ENCODE data around the gene SLC26A3. TPM values are rescaled to one million over a fixed set of nuclear protein-coding genes. Genes with fewer than 3 reads are reported as not detected.
A peak's percentile ranks its signal among the peaks of the same experiment; 100 is the strongest.

The SLC26A3 gene
- total RNA-seq, 1 experiment from 2014 or later, result not detected

DNA sequence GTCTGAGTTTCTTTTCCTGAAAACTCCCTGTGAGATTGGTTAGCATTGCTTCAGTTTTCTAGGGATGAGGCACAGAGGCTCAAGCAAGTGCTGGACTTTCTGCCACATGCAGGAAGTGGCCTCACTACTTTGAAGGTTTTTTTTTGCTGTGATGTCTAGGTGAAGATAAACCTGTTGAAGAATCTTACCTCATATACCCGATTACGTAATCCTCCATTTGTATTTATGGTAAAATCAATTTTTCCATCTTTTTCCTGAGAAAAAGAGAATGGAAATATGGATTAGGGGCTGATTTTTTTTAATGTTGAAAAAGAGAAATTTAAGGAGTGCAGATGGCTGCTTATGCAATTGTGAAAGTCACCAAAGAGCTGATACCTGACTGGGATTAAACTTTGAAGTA, 35.6 kb downstream of the SLC26A3 start:
- Histone ChIP-seq H3K36me3 (no peaks in the 10 kb centered on the region), H3K27me3 (replicated peaks) (0 out of 2 replicates have a peak, but pooled peaks cover 3% of the 10 kb centered on the region), H3K9me3 (replicated peaks) (no peaks in the 10 kb centered on the region), H3K27ac (no peak overlapping the region), H3K4me1 (replicated peaks) (no peaks in the 10 kb centered on the region), H3K4me3 (no peak overlapping the region)
- no peak for DNase-seq (ENCODE audit: low read depth in 1 of 2, low spot score in 2 of 2)

DNA sequence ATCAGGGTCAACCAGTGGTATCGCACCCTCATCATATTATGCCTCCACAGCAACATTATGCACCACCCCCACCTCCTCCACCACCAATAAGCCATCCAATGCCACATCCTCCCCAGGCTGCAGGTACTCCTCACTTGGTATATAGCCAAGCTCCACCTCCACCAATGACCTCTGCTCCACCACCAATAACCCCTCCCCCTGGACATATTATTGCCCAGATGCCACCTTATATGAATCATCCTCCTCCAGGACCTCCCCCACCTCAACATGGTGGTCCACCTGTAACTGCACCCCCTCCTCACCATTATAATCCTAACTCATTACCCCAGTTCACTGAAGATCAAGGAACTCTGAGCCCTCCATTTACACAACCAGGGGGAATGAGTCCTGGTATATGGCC, 44.4 kb downstream of the SLC26A3 start:
- Histone ChIP-seq H3K27me3 (replicated peaks) (no peaks in the 10 kb centered on the region), H3K4me3 (no peak overlapping the region), H3K4me1 (replicated peaks) (no peaks in the 10 kb centered on the region), H3K9me3 (replicated peaks) (no peaks in the 10 kb centered on the region), H3K27ac (no peak overlapping the region), H3K36me3 (peaks cover 70% of the 10 kb centered on the region)
- no peak for DNase-seq (ENCODE audit: low read depth in 1 of 2, low spot score in 2 of 2)

DNA sequence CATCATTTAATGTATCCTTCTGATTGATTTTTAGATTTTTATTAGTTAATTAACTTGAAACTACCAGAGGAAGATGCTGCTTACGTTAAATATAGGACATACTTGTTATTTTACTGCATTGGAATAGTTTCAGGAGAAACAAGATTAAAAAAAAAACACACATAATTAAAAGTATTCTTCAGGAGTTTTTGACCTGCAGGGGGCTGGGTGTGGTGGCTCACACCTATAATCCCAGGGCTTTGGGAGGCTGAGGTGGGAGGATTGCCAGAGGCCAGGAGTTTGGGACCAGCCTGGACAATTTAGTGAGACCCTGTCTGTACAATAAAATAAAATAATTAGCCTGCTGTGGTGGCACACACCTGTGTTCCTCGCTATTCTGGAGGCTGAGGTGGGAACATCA, 48.4 kb downstream of the SLC26A3 start:
- H3K27me3 ChIP-seq (replicated peaks), result no peaks in the 10 kb centered on the region
- no peaks in the 10 kb centered on the region for H3K9me3 ChIP-seq (replicated peaks)
- no peak for DNase-seq (ENCODE audit: low read depth in 1 of 2, low spot score in 2 of 2)
- no peak overlapping the region for H3K27ac ChIP-seq
- H3K4me3 ChIP-seq, result no peak overlapping the region
- no peaks in the 10 kb centered on the region for H3K4me1 ChIP-seq (replicated peaks)
- H3K36me3 ChIP-seq, result peaks cover 92% of the 10 kb centered on the region

DNA sequence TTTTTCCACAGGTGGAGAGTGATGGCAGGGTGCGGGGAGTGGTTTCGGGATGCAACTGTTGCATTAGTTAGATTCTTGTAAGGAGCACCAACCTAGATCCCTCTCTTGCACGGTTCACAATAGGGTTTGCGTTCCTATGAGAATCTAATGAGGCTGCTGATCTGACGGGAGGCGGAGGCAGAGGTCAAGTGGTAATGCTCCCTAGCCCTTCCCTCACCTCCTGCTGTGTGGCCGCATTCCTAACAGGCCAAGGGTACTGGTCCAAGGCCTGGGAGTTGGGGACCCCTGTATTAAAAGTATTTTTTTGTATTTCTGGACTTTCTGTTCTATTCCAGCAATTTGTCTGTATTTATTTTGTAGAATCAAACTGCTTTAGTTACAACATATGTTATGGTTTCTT, 51.9 kb downstream of the SLC26A3 start:
- DNase-seq (ENCODE audit: low read depth in 1 of 2, low spot score in 2 of 2), result no peak
- peaks cover 28% of the 10 kb centered on the region for H3K4me1 ChIP-seq (replicated peaks)

DNA sequence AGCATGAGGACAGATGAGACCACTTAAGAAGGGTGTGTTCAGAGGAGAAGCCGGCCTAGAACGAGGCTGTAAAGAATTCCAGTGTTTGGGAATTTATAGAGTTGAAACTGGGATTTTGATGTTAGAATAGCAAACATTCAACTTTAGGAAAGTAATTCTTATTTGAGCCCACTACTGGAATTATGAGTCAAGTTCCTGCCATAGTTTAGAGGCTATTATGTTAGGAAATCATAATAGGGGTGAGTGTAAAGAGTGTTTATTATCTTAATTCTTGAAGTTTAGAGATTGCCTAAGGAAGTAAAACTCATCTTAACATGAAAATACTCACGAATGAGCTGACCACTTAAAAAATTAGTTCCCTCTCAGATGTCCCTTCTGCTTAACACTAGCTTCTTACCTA, 57.0 kb downstream of the SLC26A3 start:
- DNase-seq (ENCODE audit: low read depth in 1 of 2, low spot score in 2 of 2), result peak in 1 of 2 experiments; percentile 60

More for the DNA sequence above, 51.9 kb downstream of the SLC26A3 start:
- Histone ChIP-seq H3K27me3 (replicated peaks) (no peaks in the 10 kb centered on the region), H3K9me3 (replicated peaks) (no peaks in the 10 kb centered on the region), H3K4me3 (no peak overlapping the region), H3K27ac (no peak overlapping the region), H3K36me3 (peaks cover 75% of the 10 kb centered on the region)

DNA sequence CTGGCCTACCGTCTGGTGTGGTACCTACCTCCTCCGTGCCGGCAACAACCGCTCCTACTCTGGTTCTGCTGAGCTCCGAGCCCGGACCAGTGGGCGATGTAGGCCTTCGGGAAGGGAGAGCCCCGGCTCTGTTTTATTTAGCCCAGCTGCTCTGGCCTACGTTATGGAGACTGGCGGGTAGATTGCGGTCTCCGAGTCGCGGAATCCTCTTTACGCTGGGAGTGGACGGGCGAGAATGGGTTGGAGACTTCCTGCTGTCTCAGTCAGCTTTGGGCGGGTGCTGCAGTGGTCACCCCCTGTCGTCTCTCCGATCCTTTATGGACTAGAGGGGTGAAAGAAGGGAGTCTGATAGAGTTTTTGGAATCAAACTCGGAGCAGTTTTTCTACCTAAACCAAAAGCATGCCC, 58.7 kb downstream of the SLC26A3 start:
- Histone ChIP-seq H3K4me3 (peak overlapping the region; percentile 77), H3K27me3 (replicated peaks) (no peaks in the 10 kb centered on the region), H3K4me1 (replicated peaks) (peaks cover 47% of the 10 kb centered on the region), H3K36me3 (peaks cover 19% of the 10 kb centered on the region), H3K27ac (peak overlapping the region; percentile 94), H3K9me3 (replicated peaks) (no peaks in the 10 kb centered on the region)
- DNase-seq (ENCODE audit: low read depth in 1 of 2, low spot score in 2 of 2), result peak in 1 of 2 experiments; percentile 91

More for the DNA sequence above, 57.0 kb downstream of the SLC26A3 start:
- 0 out of 2 replicates have a peak overlapping the region, but pooled peaks have one; percentile 4 for H3K27ac ChIP-seq
- H3K9me3 ChIP-seq (replicated peaks), result no peaks in the 10 kb centered on the region
- peaks cover 47% of the 10 kb centered on the region for H3K4me1 ChIP-seq (replicated peaks)
- H3K27me3 ChIP-seq (replicated peaks), result no peaks in the 10 kb centered on the region
- peak overlapping the region; percentile 77; the same call in 1 of the 2 replicates for H3K4me3 ChIP-seq
- peaks cover 32% of the 10 kb centered on the region for H3K36me3 ChIP-seq

DNA sequence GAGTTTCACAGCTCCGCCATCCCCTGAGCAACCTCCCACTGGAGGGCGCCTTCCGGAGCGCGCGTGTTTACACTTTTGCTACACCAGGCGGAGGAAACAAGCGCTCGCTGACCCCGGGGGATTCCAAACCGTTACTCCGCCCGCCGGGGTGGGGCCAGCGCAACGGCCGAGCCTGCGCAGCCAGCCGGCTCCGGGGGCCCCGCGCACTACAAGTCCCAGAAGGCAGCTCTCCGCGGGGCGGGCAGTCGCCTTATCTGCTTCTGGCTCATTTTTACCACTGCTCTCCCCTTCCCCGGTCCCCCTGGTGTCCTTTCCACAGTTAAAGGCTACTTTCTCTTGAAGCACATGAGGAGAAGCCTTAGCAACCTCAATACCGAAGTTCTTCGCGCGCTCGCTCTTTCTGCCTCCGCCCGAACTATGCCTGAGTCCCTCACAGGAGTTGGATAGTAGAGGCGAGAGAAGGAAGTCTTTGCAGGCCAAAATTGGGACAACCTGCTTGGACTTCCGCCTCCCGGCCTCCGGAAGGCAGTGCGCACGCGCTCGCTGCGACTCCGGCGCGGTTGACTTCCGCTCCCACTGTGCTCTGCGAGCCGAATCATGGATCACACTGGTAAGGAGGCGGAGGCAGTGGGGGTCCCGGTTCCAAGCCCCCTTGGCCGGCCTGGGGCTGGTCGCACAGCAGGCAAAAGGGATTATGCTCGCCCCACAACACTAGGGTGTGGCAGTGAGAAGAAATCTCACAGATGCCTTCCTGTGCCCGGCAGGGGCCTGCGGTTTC, 59.3 kb downstream of the SLC26A3 start, which contains the start of gene CBLL1:
Gene CBLL1 (plus strand): TSS at position 576 of the 778 bp plus-strand sequence. CDS start 22 bp downstream, at position 598.
- Histone ChIP-seq H3K27me3 (replicated peaks) (no peaks in the 10 kb centered on the region), H3K4me1 (replicated peaks) (peaks cover 43% of the 10 kb centered on the region), H3K27ac (peak within 1 kb of the TSS; percentile 94), H3K9me3 (replicated peaks) (no peaks in the 10 kb centered on the region), H3K36me3 (peaks cover 13% of the 10 kb centered on the region), H3K4me3 (peak within 1 kb of the TSS; percentile 77)
- DNase-seq (ENCODE audit: low read depth in 1 of 2, low spot score in 2 of 2), result peak; percentile 97 to 98

DNA sequence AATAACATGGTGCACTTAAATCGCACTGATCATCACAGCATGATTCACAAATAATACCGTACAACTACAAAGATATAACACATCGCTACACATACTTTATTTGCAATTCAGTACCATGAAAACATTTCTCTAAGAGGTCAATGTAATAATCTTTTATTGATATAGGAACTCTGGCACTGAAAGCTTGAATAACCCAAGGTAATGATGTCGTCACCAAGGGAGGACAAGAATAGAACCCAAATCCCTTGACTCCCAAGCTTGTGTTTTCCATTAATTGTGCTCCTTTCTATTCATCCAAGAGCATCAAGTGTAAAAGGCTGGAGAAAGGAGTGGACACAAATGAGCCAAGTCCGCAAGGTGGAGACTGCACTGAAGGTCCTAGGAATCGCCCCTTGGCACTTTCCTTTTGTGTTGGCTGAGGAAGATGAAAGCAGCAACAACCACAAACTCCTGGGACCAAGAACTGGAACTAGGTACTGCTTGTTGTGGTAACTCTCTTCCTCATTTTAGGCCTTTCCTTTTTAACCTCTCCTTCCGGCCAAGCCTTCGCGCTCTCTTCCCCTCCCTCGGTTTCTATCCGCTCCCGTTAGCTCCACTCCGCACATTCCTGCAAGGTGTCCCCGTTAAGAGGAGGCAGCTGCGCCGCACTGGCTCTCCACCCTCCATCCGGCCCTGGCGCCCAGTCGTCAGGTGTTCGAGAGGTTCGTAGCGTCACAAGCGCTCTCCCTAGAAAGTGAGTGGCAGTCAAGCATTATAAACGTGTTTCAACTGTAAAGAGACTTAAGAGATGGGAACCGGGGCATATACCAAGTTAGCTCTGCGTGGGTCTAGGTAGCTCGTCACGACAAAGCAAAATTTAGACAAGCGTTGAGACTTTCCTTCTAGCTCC, 60.1 kb downstream of the SLC26A3 start:
- no peak for DNase-seq (ENCODE audit: low read depth in 1 of 2, low spot score in 2 of 2)
- Histone ChIP-seq H3K9me3 (replicated peaks) (no peaks in the 10 kb centered on the region), H3K27me3 (replicated peaks) (no peaks in the 10 kb centered on the region), H3K4me1 (replicated peaks) (peaks cover 35% of the 10 kb centered on the region), H3K27ac (peak overlapping the region; percentile 94), H3K4me3 (peak overlapping the region; percentile 77), H3K36me3 (peaks cover 9% of the 10 kb centered on the region)

DNA sequence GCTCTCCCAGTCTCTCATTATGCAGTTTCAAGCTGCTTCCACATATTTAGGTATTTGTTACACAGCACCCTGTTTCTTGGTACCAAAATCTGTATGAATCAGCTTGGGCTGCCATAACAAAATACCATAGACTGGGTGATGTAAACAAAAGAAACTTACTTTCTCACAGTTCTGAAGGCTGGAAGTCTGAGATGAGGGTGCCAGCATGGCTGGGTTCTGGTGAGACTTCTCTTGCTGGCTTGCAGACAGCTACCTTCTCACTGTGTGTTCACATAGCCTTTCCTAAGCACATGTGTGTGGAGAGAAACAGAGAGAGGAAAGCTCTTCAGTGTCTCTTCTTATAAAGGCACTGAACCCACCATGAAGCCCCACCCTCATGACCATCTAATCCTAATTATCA, 74.7 kb downstream of the SLC26A3 start:
- Histone ChIP-seq H3K4me1 (replicated peaks) (no peaks in the 10 kb centered on the region), H3K4me3 (no peak overlapping the region), H3K27me3 (replicated peaks) (0 out of 2 replicates have a peak, but pooled peaks cover 8% of the 10 kb centered on the region), H3K9me3 (replicated peaks) (no peaks in the 10 kb centered on the region), H3K36me3 (no peaks in the 10 kb centered on the region), H3K27ac (no peak overlapping the region)
- no peak for DNase-seq (ENCODE audit: low read depth in 1 of 2, low spot score in 2 of 2)

DNA sequence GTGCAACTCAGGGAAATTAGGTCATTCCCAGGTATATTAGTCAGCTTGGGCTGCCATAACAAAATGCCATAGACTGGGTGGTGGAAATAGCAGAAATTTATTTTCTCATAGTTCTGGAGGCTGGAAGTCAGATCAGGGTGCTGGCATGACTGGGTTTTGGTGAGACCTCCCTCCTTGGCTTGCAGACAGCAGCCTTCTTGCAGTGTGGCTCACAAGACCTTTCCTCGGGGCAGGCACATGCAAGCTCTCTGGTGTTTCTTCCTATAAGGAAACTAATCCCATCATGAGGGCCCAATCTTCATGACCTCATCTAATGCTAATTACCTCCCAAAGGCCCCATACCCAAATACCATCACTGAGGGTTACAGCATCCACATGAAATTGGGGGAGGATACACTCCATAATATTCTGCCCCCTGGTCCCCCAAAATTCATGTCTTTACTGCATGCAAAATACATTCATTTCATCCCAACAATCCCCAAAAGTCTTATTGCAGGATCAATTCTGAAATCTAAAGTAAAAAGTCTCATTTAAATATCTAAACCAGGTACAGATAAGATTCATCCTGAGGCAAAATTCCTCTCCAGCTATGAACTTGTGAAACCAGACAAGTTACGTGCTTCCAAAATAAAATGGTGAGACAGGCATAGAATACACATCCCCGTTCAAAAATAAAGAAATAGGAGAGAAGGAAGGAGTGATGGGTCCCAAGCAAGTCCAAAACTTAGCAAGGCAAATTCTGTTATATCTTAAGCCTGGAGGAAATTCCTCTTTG, 76.5 kb downstream of the SLC26A3 start:
- Histone ChIP-seq H3K27me3 (replicated peaks) (0 out of 2 replicates have a peak, but pooled peaks cover 8% of the 10 kb centered on the region), H3K36me3 (no peaks in the 10 kb centered on the region), H3K4me3 (no peak overlapping the region), H3K4me1 (replicated peaks) (no peaks in the 10 kb centered on the region), H3K27ac (no peak overlapping the region), H3K9me3 (replicated peaks) (no peaks in the 10 kb centered on the region)
- DNase-seq (ENCODE audit: low read depth in 1 of 2, low spot score in 2 of 2), result no peak

DNA sequence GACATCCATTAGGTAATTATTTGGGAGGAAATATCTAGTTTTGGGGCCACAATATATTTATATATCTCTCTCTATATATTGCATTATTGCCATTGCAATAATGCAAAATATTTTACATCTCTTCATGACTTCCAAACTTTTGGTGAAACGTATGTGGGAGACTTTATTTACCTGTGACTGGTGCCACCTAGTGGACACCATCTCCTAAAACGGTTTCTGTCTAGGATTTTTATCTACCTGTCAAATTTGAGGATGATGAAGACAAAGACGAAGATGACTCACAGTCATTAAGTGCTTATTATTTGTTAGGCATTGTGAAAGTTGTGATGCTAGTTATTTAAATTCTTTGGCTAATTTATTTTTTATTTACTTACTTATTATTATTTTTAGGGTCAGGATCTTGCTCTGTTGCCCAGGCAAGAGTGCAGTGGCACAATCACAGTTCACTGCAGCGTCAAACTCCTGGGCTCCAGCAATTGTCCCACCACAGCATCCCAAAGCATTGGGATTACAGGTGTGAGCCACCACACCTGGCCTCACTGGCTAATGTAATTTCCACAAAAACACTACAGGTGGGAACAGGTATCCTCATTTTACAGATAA, 77.8 kb downstream of the SLC26A3 start:
- Histone ChIP-seq H3K9me3 (replicated peaks) (no peaks in the 10 kb centered on the region), H3K4me3 (no peak overlapping the region), H3K27me3 (replicated peaks) (0 out of 2 replicates have a peak, but pooled peaks cover 8% of the 10 kb centered on the region), H3K36me3 (no peaks in the 10 kb centered on the region), H3K4me1 (replicated peaks) (no peaks in the 10 kb centered on the region), H3K27ac (no peak overlapping the region)
- DNase-seq (ENCODE audit: low read depth in 1 of 2, low spot score in 2 of 2), result peak in 1 of 2 experiments; percentile 37

DNA sequence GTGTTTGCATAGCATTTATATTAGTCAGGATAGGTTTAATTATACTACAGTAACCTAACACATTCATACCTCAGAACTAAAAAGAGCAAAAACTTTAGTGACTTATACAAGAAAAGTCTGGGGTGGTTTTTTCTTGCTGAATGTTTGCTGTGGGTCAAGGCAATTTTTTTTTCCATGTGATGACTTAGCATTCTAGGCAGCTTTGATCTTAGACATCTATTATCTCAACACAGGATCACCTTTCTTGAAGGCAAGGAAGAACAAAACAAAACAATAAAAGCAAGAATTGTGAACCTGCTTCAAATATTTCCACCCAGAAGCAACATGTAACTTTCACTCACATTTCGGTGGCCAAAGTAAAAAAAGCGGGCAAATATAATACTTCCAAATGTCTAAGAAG, 79.8 kb downstream of the SLC26A3 start:
- DNase-seq (ENCODE audit: low read depth in 1 of 2, low spot score in 2 of 2), result no peak
- Histone ChIP-seq H3K9me3 (replicated peaks) (no peaks in the 10 kb centered on the region), H3K4me1 (replicated peaks) (peaks cover 4% of the 10 kb centered on the region)

DNA sequence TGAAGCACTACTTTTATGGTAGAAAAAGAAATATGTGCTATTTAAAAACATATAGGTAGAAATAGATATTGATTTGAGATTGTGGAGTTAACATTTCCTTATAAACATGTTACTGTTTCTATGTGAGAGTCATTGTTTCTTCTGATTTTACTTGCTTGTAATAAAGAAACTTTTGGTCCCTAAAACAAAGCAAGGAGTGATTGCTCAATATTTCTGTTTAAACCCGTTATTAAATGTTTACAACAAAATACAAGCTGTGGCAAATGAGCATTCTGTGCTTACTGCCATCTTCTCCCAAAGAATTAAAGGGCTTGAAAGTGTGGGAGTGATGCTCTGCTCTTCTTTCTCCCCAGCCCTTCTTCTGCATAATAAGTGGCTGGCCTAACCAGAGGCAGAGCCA, 81.7 kb downstream of the SLC26A3 start:
- Histone ChIP-seq H3K27me3 (replicated peaks) (no peaks in the 10 kb centered on the region), H3K4me3 (no peak overlapping the region), H3K4me1 (replicated peaks) (peaks cover 7% of the 10 kb centered on the region), H3K36me3 (no peaks in the 10 kb centered on the region), H3K27ac (no peak overlapping the region), H3K9me3 (replicated peaks) (no peaks in the 10 kb centered on the region)
- no peak for DNase-seq (ENCODE audit: low read depth in 1 of 2, low spot score in 2 of 2)

More for the DNA sequence above, 79.8 kb downstream of the SLC26A3 start:
- no peaks in the 10 kb centered on the region for H3K27me3 ChIP-seq (replicated peaks)
- no peak overlapping the region for H3K27ac ChIP-seq
- no peaks in the 10 kb centered on the region for H3K36me3 ChIP-seq
- no peak overlapping the region for H3K4me3 ChIP-seq
